H9 (cell line): ENCODE results near the gene USP20. TPM values are rescaled to one million over a fixed set of nuclear protein-coding genes. Genes with fewer than 3 reads are reported as not detected.

Experiments used
- DNase-seq: peaks from one replicate; pipeline ENCODE4 v3.0.0-alpha.2; 2017
- H2AFZ ChIP-seq: one replicate; pipeline ENCODE4 v1.6.1; 2013; ENCODE audit warnings: mild to moderate bottlenecking, low read length, control low read depth, moderate library complexity
- H2AK5ac ChIP-seq: 2 replicates; pipeline ENCODE4 v1.6.1; 2013; ENCODE audit warnings: low read length, control low read depth, mixed read lengths; ENCODE audit not compliant: insufficient read length
- H2BK120ac ChIP-seq: one replicate; pipeline ENCODE4 v1.6.1; 2013; ENCODE audit warnings: low read depth, mild to moderate bottlenecking, low read length, control low read depth, inconsistent platforms; ENCODE audit not compliant: poor library complexity, severe bottlenecking
- H2BK12ac ChIP-seq: 2 replicates; pipeline ENCODE4 v1.6.1; 2013; ENCODE audit warnings: low read length, control low read depth, mixed read lengths, low read depth; ENCODE audit not compliant: insufficient read length
- H2BK15ac ChIP-seq: 2 replicates; pipeline ENCODE4 v1.6.1; 2013; ENCODE audit warnings: low read depth, low read length, control low read depth
- H2BK20ac ChIP-seq: one replicate; pipeline ENCODE4 v1.6.1; 2013; ENCODE audit warnings: low read depth, mild to moderate bottlenecking, low read length, control low read depth, inconsistent platforms; ENCODE audit not compliant: poor library complexity, severe bottlenecking
- H2BK5ac ChIP-seq: 2 replicates; pipeline ENCODE4 v1.6.1; 2013; ENCODE audit warnings: low read length, control low read depth, mixed read lengths; ENCODE audit not compliant: insufficient read length
- H3K14ac ChIP-seq: 2 replicates; pipeline ENCODE4 v1.6.1; 2013; ENCODE audit warnings: low read length, control low read depth; ENCODE audit not compliant: insufficient read depth
- H3K18ac ChIP-seq: 2 replicates; pipeline ENCODE4 v1.6.1; 2013; ENCODE audit warnings: low read depth, mild to moderate bottlenecking, mixed read lengths, low read length, control low read depth; ENCODE audit not compliant: insufficient read length
- H3K23ac ChIP-seq: 2 replicates; pipeline ENCODE4 v1.6.1; 2013; ENCODE audit warnings: low read length, control low read depth, mixed read lengths, low read depth; ENCODE audit not compliant: insufficient read length
- H3K23me2 ChIP-seq: 2 replicates; pipeline ENCODE4 v1.6.1; 2013; ENCODE audit warnings: low read depth, mild to moderate bottlenecking, mixed read lengths, low read length, control low read depth; ENCODE audit not compliant: insufficient read length, poor library complexity, severe bottlenecking
- H3K27ac ChIP-seq: 2 replicates; pipeline ENCODE4 v1.5.1; 2013; ENCODE audit warnings: low read length, control low read depth, mixed read lengths, low read depth; ENCODE audit not compliant: insufficient read length
- H3K27me3 ChIP-seq: 2 replicates; pipeline ENCODE4 v1.6.1; 2013; ENCODE audit warnings: low read length, control low read depth, inconsistent platforms; ENCODE audit not compliant: insufficient read depth
- H3K4ac ChIP-seq: 2 replicates; pipeline ENCODE4 v1.6.1; 2013; ENCODE audit warnings: low read depth, mild to moderate bottlenecking, control low read depth, inconsistent platforms, low read length, moderate library complexity
- H3K4me1 ChIP-seq: 2 replicates; pipeline ENCODE4 v1.6.1; 2013; ENCODE audit warnings: low read length, control low read depth, inconsistent platforms; ENCODE audit not compliant: insufficient read depth
- H3K4me2 ChIP-seq: 2 replicates; pipeline ENCODE4 v1.6.1; 2013; ENCODE audit warnings: low read length, control low read depth, mixed read lengths; ENCODE audit not compliant: insufficient read length, insufficient read depth
- H3K56ac ChIP-seq: 2 replicates; pipeline ENCODE4 v1.6.1; 2013; ENCODE audit warnings: low read depth, mild to moderate bottlenecking, mixed read lengths, low read length, control low read depth; ENCODE audit not compliant: insufficient read length
- H3K79me1 ChIP-seq: 2 replicates; pipeline ENCODE4 v1.6.1; 2013; ENCODE audit warnings: low read depth, mild to moderate bottlenecking, moderate library complexity, low read length, control low read depth, inconsistent platforms; ENCODE audit not compliant: insufficient read depth, poor library complexity, severe bottlenecking
- H3K79me2 ChIP-seq: 2 replicates; pipeline ENCODE4 v1.6.1; 2013; ENCODE audit warnings: low read length, control low read depth, inconsistent platforms; ENCODE audit not compliant: insufficient read depth
- H3K9ac ChIP-seq: 2 replicates; pipeline ENCODE4 v1.6.1; 2013; ENCODE audit warnings: low read length, control low read depth, mixed read lengths; ENCODE audit not compliant: insufficient read length; ENCODE audit errors: extremely low read depth
- H3K9me3 ChIP-seq: one replicate; pipeline ENCODE4 v1.6.1; 2013; ENCODE audit warnings: low read depth, low read length, inconsistent platforms; ENCODE audit not compliant: control insufficient read depth
- H3T11ph ChIP-seq: one replicate; pipeline ENCODE4 v1.6.1; 2013; ENCODE audit warnings: mild to moderate bottlenecking, low read length, control low read depth, inconsistent platforms
- H4K20me1 ChIP-seq: one replicate; pipeline ENCODE4 v1.6.1; 2013; ENCODE audit not compliant: control insufficient read depth, insufficient read length, insufficient read depth
- H4K5ac ChIP-seq: 2 replicates; pipeline ENCODE4 v1.6.1; 2013; ENCODE audit warnings: low read depth, mild to moderate bottlenecking, mixed read lengths, low read length, control low read depth; ENCODE audit not compliant: insufficient read length
- H4K8ac ChIP-seq: replicated peaks from 2 replicates; pipeline ENCODE4 v1.6.1; 2013; ENCODE audit warnings: low read length, control low read depth, mixed read lengths, low read depth; ENCODE audit not compliant: insufficient read length
- H4K91ac ChIP-seq: 2 replicates; pipeline ENCODE4 v1.6.1; 2013; ENCODE audit warnings: low read depth, mild to moderate bottlenecking, moderate library complexity, mixed read lengths, low read length, control low read depth; ENCODE audit not compliant: insufficient read length
- H3K27ac Mint-ChIP-seq, 3 experiments: 2 replicates in 2 of 3; 3 replicates in 1 of 3; pipeline ENCODE4 v1.8.0; 2020 to 2021; ENCODE audit warnings: mixed read lengths in 3 of 3, mild to moderate bottlenecking in 1 of 3, moderate library complexity in 1 of 3
- H3K27me3 Mint-ChIP-seq: 2 replicates; pipeline ENCODE4 v1.8.0; 2021; ENCODE audit warnings: low read depth, mild to moderate bottlenecking, moderate library complexity, mixed read lengths
- H3K36me3 Mint-ChIP-seq, 3 experiments: 2 replicates in 2 of 3; 3 replicates in 1 of 3; pipeline ENCODE4 v1.8.0; 2020 to 2021; ENCODE audit warnings: low read depth in 3 of 3, mixed read lengths in 3 of 3; ENCODE audit not compliant: insufficient read depth in 1 of 3
- H3K4me1 Mint-ChIP-seq, 2 experiments: 2 replicates each; pipeline ENCODE4 v1.8.0; 2020; ENCODE audit warnings: mixed read lengths in 2 of 2
- H3K4me3 Mint-ChIP-seq, 2 experiments: 2 replicates in 1 of 2; 3 replicates in 1 of 2; pipeline ENCODE4 v1.8.0; 2020 to 2021; ENCODE audit warnings: mild to moderate bottlenecking in 2 of 2, mixed read lengths in 2 of 2, moderate library complexity in 1 of 2
- H3K9me3 Mint-ChIP-seq, 2 experiments: 2 replicates in 1 of 2; 3 replicates in 1 of 2; pipeline ENCODE4 v1.8.0; 2020; ENCODE audit warnings: mild to moderate bottlenecking in 2 of 2, mixed read lengths in 2 of 2, moderate library complexity in 1 of 2
- WGBS: extraction: QIAGEN DNeasy Blood & Tissue Kit; methylation state at CpG from one replicate; pipeline ENCODE4 v1.1.7; 2013; ENCODE audit warnings: missing lambda C conversion rate, low lambda C conversion rate, mixed read lengths; ENCODE audit not compliant: insufficient read length; ENCODE audit errors: extremely low coverage; 5-methylcytosine and 5-hydroxymethylcytosine counted together
- total RNA-seq: library from RNA; stranded (reverse); gene quantifications from 2 replicates; pipeline ENCODE4 v1.2.1, GENCODE V29; 2021
- TF ChIP-seq, protein P1 (sequence below): fragments of 200-600 bp; sonication (generic); conservative IDR thresholded peaks from 3 replicates; pipeline ENCODE4 v1.8.0; 2021; ENCODE audit warnings: antibody characterized with exemption, mild to moderate bottlenecking

Gene USP20
- total RNA-seq, 1 experiment from 2014 or later: 20.9 TPM

DNA sequence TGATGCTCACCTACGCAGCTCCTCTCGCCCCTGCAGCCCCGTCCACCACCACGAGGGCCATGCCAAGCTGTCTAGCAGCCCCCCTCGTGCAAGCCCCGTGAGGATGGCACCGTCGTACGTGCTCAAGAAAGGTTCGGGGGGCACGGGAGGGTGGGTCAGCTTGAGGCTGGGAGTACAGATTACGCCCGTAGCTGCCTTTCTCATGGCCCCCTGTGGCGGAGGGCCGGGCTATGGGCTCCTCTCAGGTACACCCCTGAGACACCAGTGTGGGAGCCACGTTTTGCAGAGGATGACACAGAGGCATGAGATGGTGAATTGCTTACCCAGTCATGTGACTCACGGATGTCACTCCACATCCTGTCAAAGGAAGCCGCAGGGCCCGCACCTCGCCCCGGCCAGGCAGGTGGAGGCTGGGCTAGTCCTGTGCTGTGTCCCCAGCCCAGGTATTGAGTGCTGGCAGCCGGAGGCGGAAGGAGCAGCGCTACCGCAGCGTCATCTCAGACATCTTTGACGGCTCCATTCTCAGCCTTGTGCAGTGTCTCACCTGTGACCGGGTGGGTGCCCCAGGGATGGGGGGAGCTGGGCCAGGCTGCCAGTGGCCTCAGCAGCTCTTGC lies 33.7 kb downstream of the USP20 start:
- no peaks in the 10 kb centered on the region for H3K79me1 ChIP-seq
- no peak overlapping the region for H2BK20ac ChIP-seq
- H3K9me3 ChIP-seq: no peaks in the 10 kb centered on the region
- no peaks in the 10 kb centered on the region for H3K23me2 ChIP-seq
- peaks cover 2 to 21% (median 14%) of the 10 kb centered on the region in 3 experiments; a peak in 6 of 7 replicates for H3K36me3 Mint-ChIP-seq
- no peak overlapping the region for H4K5ac ChIP-seq
- peak; percentile 33 for DNase-seq
- H4K91ac ChIP-seq: no peak overlapping the region
- no CpG with 5 or more reads among the region's 28 CpGs for WGBS
- H3K4me2 ChIP-seq: no peak overlapping the region
- H2AK5ac ChIP-seq: no peak overlapping the region
- TF ChIP-seq, protein P1, sequence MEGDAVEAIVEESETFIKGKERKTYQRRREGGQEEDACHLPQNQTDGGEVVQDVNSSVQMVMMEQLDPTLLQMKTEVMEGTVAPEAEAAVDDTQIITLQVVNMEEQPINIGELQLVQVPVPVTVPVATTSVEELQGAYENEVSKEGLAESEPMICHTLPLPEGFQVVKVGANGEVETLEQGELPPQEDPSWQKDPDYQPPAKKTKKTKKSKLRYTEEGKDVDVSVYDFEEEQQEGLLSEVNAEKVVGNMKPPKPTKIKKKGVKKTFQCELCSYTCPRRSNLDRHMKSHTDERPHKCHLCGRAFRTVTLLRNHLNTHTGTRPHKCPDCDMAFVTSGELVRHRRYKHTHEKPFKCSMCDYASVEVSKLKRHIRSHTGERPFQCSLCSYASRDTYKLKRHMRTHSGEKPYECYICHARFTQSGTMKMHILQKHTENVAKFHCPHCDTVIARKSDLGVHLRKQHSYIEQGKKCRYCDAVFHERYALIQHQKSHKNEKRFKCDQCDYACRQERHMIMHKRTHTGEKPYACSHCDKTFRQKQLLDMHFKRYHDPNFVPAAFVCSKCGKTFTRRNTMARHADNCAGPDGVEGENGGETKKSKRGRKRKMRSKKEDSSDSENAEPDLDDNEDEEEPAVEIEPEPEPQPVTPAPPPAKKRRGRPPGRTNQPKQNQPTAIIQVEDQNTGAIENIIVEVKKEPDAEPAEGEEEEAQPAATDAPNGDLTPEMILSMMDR: no peak
- H3K23ac ChIP-seq: no peak overlapping the region
- no peaks in the 10 kb centered on the region for H3K27me3 Mint-ChIP-seq
- H3K27ac Mint-ChIP-seq: no peak overlapping the region
- no peak overlapping the region for H3K14ac ChIP-seq
- no peak overlapping the region for H2BK5ac ChIP-seq
- no peak overlapping the region for H3K27ac ChIP-seq
- H3K18ac ChIP-seq: no peak overlapping the region
- no peaks in the 10 kb centered on the region for H4K20me1 ChIP-seq
- H3K4me3 Mint-ChIP-seq: no peak overlapping the region
- H3K27me3 ChIP-seq: no peaks in the 10 kb centered on the region
- no peaks in the 10 kb centered on the region for H3K9me3 Mint-ChIP-seq
- H2BK15ac ChIP-seq: no peak overlapping the region
- no peak overlapping the region for H3K4ac ChIP-seq
- H2BK12ac ChIP-seq: no peak overlapping the region
- H2BK120ac ChIP-seq: no peak overlapping the region
- H2AFZ ChIP-seq: no peak overlapping the region
- no peaks in the 10 kb centered on the region for H3K4me1 ChIP-seq
- H3K4me1 Mint-ChIP-seq: 0 out of 4 replicates have a peak, but pooled peaks cover 0 to 2% of the 10 kb centered on the region in 2 experiments
- H4K8ac ChIP-seq: no peak overlapping the region
- no peak overlapping the region for H3K56ac ChIP-seq
- H3K9ac ChIP-seq: no peak overlapping the region
- H3T11ph ChIP-seq: no peak overlapping the region
- H3K79me2 ChIP-seq: no peaks in the 10 kb centered on the region
